Measurements from ENCODE around the gene TMPRSS11E.
"Not testable (repeated sequence)": the region's sequence is repeated elsewhere in the genome, so short reads cannot be mapped to it uniquely, and the experiment has no call there.

The TMPRSS11E gene

DNA sequence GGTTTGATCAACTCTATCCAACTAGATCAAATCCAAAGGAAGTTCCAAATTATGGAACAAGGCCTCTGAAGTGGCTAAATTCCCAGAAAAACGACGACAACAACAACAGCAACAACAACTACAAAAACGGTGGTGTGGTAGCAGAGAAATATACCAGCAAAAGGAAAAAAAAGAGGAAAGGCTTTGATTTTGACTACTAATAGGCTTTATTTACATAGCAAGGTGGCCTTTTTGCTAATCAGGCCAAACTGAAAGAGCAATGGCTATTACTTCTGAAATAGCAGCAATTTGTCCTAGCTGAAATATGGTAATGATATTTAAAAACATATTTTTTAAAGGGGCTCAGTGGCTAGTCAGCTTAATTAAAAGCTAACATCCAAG lies 40.8 kb upstream of the TMPRSS11E start:
- no peaks in the 10 kb centered on the region for H3K79me2 ChIP-seq (ENCODE audit: low read length)
- no peaks in the 10 kb centered on the region for H3K4me1 ChIP-seq (ENCODE audit: low read length)
- no peak overlapping the region for H3K9ac ChIP-seq (ENCODE audit: low read length)
- H3K36me3 ChIP-seq (replicated peaks; ENCODE audit: low read depth, low read length), result no peaks in the 10 kb centered on the region
- H3K9me3 ChIP-seq (ENCODE audit: insufficient read depth, low read length), result no peaks in the 10 kb centered on the region
- no peaks in the 10 kb centered on the region for H3K27me3 ChIP-seq (ENCODE audit: low read depth, low read length)
- no peak overlapping the region for H3K4me3 ChIP-seq (ENCODE audit: low read length)
- no peaks in the 10 kb centered on the region for H4K20me1 ChIP-seq (ENCODE audit: insufficient read depth, low read length)
- H3K27ac ChIP-seq (ENCODE audit: low read length), result no peak overlapping the region
- no peak overlapping the region for H2AFZ ChIP-seq (ENCODE audit: low read depth, low read length)
- TF ChIP-seq, protein P1, sequence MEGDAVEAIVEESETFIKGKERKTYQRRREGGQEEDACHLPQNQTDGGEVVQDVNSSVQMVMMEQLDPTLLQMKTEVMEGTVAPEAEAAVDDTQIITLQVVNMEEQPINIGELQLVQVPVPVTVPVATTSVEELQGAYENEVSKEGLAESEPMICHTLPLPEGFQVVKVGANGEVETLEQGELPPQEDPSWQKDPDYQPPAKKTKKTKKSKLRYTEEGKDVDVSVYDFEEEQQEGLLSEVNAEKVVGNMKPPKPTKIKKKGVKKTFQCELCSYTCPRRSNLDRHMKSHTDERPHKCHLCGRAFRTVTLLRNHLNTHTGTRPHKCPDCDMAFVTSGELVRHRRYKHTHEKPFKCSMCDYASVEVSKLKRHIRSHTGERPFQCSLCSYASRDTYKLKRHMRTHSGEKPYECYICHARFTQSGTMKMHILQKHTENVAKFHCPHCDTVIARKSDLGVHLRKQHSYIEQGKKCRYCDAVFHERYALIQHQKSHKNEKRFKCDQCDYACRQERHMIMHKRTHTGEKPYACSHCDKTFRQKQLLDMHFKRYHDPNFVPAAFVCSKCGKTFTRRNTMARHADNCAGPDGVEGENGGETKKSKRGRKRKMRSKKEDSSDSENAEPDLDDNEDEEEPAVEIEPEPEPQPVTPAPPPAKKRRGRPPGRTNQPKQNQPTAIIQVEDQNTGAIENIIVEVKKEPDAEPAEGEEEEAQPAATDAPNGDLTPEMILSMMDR (IDR thresholded peaks at IDR 0.05; ENCODE audit: low read depth, low read length), result no peak
- no peak for TF ChIP-seq EZH2phosphoT487 (IDR thresholded peaks at IDR 0.05; ENCODE audit: low read depth)
- H3K4me2 ChIP-seq (ENCODE audit: low read length), result no peak overlapping the region

DNA sequence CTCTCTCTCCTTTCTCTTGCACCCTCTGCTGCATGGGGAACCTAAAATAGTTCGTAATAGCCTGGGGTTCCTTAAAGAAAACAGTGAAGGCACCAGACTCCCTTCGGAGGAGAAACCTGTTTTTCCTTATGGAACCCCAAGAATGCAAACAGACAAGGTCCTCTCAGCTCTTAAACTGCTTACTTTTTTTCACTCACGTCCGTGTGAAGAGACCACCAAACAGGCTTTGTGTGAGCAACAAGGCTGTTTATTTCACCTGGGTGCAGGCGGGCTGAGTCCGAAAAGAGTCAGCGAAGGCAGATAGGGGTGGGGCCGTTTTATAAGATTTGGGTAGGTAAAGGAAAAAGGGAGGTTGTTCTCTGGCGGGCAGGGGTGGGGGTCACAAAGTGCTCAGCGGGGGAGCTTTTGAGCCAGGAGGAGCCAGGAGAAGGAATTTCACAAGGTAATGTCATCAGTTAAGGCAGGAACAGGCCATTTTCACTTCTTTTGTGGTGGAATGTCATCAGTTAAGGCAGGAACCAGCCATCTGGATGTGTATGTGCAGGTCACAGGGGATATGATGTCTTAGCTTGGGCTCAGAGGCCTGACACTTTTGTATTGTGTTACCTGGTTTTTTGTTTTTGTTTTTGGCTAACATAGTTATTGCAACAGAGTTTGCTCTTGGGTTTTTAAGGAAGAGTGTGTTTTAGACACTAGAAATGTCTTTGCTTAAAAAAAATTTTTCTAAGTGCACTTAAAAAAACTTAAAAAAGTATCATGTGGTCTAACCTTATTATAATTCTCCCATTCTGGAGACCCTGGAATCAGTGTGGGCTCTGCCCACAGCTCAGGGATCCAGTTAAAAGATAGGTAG lies 40.0 kb upstream of the TMPRSS11E start:
- H3K36me3 ChIP-seq (replicated peaks; ENCODE audit: low read depth, low read length); H3K4me1 ChIP-seq (ENCODE audit: low read length); H3K4me3 ChIP-seq (ENCODE audit: low read length); H3K27ac ChIP-seq (ENCODE audit: low read length); H3K79me2 ChIP-seq (ENCODE audit: low read length); H2AFZ ChIP-seq (ENCODE audit: low read depth, low read length); H3K9ac ChIP-seq (ENCODE audit: low read length); H4K20me1 ChIP-seq (ENCODE audit: insufficient read depth, low read length); H3K9me3 ChIP-seq (ENCODE audit: insufficient read depth, low read length); H3K4me2 ChIP-seq (ENCODE audit: low read length); H3K27me3 ChIP-seq (ENCODE audit: low read depth, low read length): not testable (repeated sequence)

DNA sequence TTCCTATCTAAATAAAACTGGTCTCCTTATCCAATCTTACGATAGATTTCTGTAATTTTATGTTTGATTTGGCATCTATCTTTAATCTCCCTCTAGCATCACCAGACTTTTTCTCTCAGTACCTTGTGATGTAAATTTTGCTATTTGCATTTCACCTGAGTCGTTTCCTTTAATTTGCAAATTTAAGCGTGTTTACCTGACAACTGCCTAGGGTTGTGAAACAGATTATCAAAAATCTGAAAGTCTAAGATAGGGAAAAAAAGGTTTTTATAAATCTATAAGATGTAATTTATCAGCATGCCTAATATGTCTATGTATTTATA lies 39.4 kb upstream of the TMPRSS11E start:
- Histone ChIP-seq H3K27me3 (ENCODE audit: low read depth, low read length) (no peaks in the 10 kb centered on the region), H4K20me1 (ENCODE audit: insufficient read depth, low read length) (no peaks in the 10 kb centered on the region), H3K4me2 (ENCODE audit: low read length) (no peak overlapping the region), H3K9ac (ENCODE audit: low read length) (no peak overlapping the region), H2AFZ (ENCODE audit: low read depth, low read length) (no peak overlapping the region), H3K36me3 (replicated peaks; ENCODE audit: low read depth, low read length) (no peaks in the 10 kb centered on the region), H3K4me1 (ENCODE audit: low read length) (no peaks in the 10 kb centered on the region), H3K27ac (ENCODE audit: low read length) (no peak overlapping the region), H3K79me2 (ENCODE audit: low read length) (no peaks in the 10 kb centered on the region), H3K4me3 (ENCODE audit: low read length) (no peak overlapping the region), H3K9me3 (ENCODE audit: insufficient read depth, low read length) (no peaks in the 10 kb centered on the region)
- TF ChIP-seq, protein P1 (IDR thresholded peaks at IDR 0.05; ENCODE audit: low read depth, low read length), result no peak
- no peak for TF ChIP-seq EZH2phosphoT487 (IDR thresholded peaks at IDR 0.05; ENCODE audit: low read depth)

DNA sequence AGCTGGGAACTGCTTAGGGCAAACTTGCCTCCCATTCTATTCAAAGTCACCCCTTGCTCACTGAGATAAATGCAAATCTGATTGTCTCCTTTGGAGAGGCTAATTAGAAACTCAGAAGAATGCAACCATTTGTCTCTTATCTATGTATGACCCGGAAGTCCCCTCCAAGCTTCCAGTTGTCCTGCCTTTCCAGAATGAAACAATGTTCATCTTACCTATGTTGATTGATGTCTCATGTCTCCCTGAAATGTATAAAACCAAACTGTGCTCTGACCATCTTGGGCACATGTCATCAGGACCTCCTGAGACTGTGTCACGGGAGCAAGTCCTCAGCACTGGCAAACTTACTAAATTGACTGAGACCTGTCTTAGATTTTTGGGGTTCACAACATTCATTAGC lies 37.1 kb upstream of the TMPRSS11E start:
- no peak for TF ChIP-seq EZH2phosphoT487 (IDR thresholded peaks at IDR 0.05; ENCODE audit: low read depth)
- TF ChIP-seq, protein P1 (IDR thresholded peaks at IDR 0.05; ENCODE audit: low read depth, low read length), result no peak
- Histone ChIP-seq H3K4me3 (ENCODE audit: low read length) (no peak overlapping the region), H3K4me2 (ENCODE audit: low read length) (no peak overlapping the region), H3K36me3 (replicated peaks; ENCODE audit: low read depth, low read length) (no peaks in the 10 kb centered on the region), H2AFZ (ENCODE audit: low read depth, low read length) (no peak overlapping the region), H3K9me3 (ENCODE audit: insufficient read depth, low read length) (no peaks in the 10 kb centered on the region), H3K79me2 (ENCODE audit: low read length) (no peaks in the 10 kb centered on the region), H3K27me3 (ENCODE audit: low read depth, low read length) (no peaks in the 10 kb centered on the region), H4K20me1 (ENCODE audit: insufficient read depth, low read length) (no peaks in the 10 kb centered on the region), H3K27ac (ENCODE audit: low read length) (no peak overlapping the region), H3K9ac (ENCODE audit: low read length) (no peak overlapping the region), H3K4me1 (ENCODE audit: low read length) (no peaks in the 10 kb centered on the region)
